ENCODE results near the gene CGB7.
A peak's percentile ranks its signal among the peaks of the same experiment; 100 is the strongest.
"Not testable (repeated sequence)": the region's sequence is repeated elsewhere in the genome, so short reads cannot be mapped to it uniquely, and the experiment has no call there.

Gene CGB7

DNA sequence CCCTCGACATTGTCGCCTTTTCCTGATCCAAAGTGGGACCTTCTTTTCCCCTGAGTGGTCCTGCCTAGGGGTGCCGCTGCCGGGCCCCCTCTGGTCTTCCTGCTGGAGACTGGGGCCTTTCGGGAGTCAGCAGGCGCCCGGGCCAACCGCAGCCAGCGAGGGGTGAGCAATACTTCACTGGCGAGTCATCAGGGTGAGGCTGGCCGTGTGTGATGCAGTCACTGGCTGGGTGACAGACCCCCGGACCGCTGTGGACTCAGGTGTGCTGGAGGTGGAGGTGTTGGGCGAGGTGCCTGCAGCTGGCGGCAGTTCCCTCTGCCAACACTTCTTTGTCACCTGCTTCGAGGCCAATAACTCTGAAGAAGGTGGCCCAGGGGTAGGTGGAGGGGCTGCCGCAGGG is 15.4 kb downstream of the CGB7 start:
- no peak for DNase-seq (ENCODE audit: low spot score)

GRCh38 chr19:49039736-49040135 is 17.8 kb downstream of the CGB7 start:
- DNase-seq (ENCODE audit: low spot score): not testable (repeated sequence)

DNA sequence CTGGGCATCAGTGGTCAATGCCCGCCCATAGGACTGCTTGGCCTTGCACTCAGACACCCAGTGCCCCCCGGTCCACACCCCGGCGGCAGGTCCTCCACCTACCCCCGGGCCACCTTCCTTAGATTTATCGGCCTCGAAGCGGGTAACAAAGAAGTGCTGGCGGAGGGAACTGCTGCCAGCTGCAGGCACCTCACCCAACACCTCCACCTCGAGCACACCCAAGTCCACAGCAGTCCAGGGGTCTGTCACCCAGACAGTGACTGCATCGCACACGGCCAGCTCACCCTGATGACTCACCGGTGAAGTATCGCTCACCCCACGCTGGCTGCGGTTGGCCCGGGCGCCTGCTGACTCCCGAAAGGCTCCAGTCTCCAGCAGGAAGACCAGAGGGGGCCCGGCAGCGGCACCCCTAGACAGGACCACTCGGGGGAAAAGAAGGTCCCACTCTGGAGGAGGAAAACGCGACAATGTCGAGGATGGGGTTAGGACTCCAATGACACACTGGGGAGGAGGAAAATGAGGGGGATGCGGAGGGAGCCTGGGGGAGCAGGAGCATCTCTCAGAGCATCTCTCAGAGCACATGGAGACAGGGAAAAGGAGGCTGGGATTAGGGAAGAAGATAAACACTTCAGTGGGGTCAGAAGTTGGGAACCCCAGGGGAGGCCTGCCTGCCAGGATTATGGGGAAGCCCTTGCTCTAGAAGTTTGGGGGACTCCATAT is 18.8 kb downstream of the CGB7 start:
- DNase-seq (ENCODE audit: low spot score): not testable (repeated sequence)

DNA sequence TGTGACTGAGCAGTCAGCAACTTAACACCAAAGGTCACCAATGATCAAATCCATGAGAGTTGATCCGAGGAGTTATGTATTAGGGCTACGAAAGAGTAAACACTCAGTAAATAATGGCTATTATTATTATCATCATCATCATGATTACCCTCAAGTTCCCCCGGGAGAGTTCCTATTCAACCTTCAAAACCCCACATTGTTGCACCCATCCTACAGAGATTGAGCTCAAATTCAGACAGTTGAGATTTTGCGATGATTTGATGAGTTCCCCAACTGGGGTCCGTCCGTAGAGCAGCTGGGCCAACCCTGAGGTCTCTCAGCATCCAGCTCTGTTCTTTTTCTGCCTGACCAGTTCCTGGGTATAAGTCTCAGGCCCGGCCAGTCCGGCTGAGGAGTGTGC is 19.4 kb downstream of the CGB7 start:
- DNase-seq (ENCODE audit: low spot score): not testable (repeated sequence)

DNA sequence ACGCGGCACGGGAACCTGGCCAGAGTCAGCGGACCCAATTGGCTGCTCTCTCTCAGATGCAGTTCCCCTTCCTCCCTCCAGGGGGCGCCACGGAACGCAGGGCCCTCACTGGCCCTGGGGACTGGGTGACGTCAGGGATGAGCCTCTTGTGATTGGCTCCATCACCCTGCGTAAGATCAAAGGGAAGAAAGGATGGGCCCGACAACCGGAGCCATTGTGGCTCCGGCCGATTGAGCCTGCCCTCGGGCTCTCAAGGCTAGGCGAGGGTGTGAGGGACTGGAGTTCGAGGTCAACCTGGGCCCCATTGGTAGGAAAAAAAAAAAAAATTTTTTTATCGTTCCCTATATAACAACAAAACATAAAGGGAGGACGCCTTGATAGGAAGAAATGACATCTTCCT is 20.7 kb downstream of the CGB7 start, which contains the start of gene CGB1:
Gene CGB1, minus strand, starts transcription at position 81 of the 400 bp plus-strand sequence. CDS start 184 bp downstream, outside the sequence.
- DNase-seq (ENCODE audit: low spot score): not testable (repeated sequence)

DNA sequence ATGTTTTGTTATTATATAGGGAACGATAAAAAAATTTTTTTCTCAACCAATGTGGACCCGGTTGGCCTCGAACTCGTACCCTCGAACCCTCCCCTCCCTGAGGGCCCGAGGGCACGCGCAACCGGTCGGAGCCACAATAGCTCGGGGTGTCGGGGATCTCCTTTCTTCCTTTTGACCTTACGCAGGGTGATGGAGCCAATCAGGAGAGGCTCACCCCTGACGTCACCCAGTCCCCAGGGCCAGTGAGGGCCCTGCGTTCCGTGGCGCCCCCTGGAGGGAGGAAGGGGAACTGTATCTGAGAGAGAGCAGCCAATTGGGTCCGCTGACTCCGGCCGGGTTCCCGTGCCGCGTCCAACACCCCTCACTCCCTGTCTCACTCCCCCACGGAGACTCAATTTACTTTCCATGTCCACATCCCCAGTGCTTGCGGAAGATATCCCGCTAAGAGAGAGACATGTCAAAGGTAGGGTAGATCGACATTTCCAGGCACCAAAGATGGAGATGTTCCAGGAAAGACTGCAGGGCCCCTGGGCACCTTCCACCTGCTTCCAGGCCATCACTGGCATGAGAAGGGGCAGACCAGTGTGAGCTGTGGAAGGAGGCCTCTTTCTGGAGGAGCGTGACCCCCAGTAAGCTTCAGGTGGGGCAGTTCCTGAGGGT is 25.8 kb downstream of the CGB7 start, which contains the start of gene CGB2:
Gene CGB2, plus strand, starts transcription at position 249 of the 660 bp plus-strand sequence. Its CDS starts 206 bp downstream, at position 455.
- not testable (repeated sequence) for DNase-seq (ENCODE audit: low spot score)

GRCh38 chr19:49030323-49030722 is 27.2 kb downstream of the CGB7 start:
- not testable (repeated sequence) for DNase-seq (ENCODE audit: low spot score)

GRCh38 chr19:49029749-49030148 is 27.8 kb downstream of the CGB7 start:
- DNase-seq (ENCODE audit: low spot score): not testable (repeated sequence)

DNA sequence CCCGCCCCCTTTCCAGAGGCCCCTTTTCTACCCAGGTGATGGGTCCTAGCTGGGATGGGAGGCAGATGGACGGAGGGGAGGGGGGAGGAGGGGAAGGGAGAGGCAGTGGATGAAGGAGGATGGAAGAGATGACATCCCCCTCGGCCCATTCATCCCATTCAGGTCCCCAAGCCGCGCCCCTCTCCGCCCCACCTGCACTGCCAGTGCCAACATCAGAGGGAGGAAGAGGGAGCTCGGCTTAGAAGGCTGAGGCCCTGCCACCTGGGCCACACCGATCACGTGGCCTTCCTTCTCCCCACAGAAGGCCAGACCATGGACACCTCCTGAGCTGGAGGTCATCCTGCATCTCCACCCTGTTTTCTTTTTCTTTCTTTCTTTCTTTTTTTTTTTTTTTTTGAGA is 28.9 kb downstream of the CGB7 start:
- not testable (repeated sequence) for DNase-seq (ENCODE audit: low spot score)

DNA sequence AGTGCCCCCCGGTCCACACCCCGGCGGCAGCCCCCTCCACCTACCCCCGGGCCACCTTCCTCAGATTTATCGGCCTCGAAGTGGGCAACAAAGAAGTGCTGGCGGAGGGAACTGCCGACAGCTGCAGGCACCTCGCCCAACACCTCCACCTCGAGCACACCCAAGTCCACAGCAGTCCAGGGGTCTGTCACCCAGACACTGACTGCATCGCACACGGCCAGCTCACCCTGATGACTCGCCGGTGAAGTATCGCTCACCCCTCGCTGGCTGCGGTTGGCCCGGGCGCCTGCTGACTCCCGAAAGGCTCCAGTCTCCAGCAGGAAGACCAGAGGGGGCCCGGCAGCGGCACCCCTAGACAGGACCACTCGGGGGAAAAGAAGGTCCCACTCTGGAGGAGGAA is 31.9 kb downstream of the CGB7 start:
- DNase-seq (ENCODE audit: low spot score): not testable (repeated sequence)

GRCh38 chr19:49025088-49025487 is 32.5 kb downstream of the CGB7 start:
- not testable (repeated sequence) for DNase-seq (ENCODE audit: low spot score)

GRCh38 chr19:49024233-49024632 is 33.3 kb downstream of the CGB7 start, which contains the start of gene CGB3:
Gene CGB3, minus strand, starts transcription at chr19:49024333. Its CDS starts 362 bp downstream, at chr19:49023971.
- DNase-seq (ENCODE audit: low spot score): not testable (repeated sequence)

- no peak for DNase-seq (ENCODE audit: low spot score)
Measured at GRCh38 chr19:49022116-49022515, 35.4 kb downstream of the CGB7 start.

- no peak for DNase-seq (ENCODE audit: low spot score)
Measured at GRCh38 chr19:49020931-49021895, 36.3 kb downstream of the CGB7 start.

DNA sequence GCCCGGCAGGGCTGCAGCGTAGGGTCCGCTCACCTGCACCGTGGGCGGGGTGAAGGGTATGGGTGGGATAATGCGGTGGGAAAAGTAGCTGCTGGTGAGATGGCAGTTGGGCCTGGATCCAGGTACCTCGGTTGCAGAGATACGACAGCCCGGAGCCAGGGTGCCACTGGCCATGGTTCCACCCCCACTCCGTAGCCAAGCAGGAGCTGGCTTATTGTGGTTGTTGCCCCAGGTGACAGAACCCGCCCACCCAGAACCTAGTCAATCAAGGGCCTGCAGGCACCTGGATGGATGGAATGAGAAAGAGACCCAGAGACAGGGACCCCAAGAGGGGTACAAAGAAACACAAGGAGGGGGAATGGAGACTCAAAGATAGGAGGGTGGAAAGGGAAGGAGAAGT is 37.2 kb downstream of the CGB7 start:
- DNase-seq (ENCODE audit: low spot score): no peak

GRCh38 chr19:49019242-49019932 is 38.2 kb downstream of the CGB7 start:
- peak; percentile 54 for DNase-seq (ENCODE audit: low spot score)

DNA sequence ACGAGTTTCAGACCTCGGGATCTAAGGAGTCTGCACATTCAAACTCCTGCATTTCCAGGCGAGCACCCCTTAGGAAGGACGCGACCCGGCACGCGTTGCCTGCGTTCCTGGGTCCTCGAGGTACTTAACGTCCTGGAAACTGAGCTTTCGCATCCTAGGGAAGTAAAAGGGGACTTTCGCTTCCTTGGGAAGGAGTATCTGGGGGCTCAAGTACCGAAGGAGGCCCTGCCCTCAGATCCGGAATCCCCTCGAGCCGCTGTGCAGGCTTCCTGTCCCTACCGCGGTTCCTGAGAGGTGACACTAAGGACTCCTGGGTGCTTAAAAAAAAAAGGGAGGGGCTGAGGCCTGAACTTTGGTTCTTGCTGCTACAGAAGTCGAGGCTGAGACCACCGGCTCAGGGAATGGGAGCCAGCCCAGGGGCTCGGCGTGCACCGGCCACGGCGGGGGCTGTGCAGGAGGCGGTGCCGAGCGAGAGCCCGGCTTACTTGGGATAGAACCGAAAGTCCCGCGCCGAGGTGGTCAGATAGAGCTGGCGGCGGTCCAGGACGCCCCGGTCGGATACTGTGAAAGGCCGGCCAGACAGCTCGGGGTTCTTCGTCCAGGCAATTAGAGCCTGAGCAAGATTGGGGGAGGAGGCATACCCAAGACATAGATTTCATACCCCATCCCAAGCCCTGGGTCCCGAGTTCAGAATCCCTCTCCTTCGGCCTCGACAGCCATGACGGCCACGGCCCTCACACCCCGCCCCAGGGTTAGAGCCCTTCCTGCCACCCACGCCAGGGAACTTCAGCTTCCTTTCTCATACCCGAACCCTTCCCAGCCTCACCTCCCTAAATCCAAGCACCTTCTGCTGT is 38.9 kb downstream of the CGB7 start:
- not testable (repeated sequence) for DNase-seq (ENCODE audit: low spot score)

- DNase-seq (ENCODE audit: low spot score): peak; percentile 75
Measured at GRCh38 chr19:49017666-49018351, 39.7 kb downstream of the CGB7 start.

GRCh38 chr19:49017041-49017665 is 40.4 kb downstream of the CGB7 start, which contains the start of gene LHB:
Gene LHB, minus strand, starts transcription at chr19:49017091. Its CDS starts 10 bp downstream, at chr19:49017081.
- DNase-seq (ENCODE audit: low spot score): no peak

Measured in AG08395 (cell line).